Ascending aorta (tissue), 2 donors: ENCODE results near the gene MARCHF3. TPM values are rescaled to one million over a fixed set of nuclear protein-coding genes. Genes with fewer than 3 reads are reported as not detected.

Experiments
- DNase-seq, 2 donors: peaks; one replicate each; pipeline ENCODE4 v3.0.0-alpha.2; 2019; ENCODE audit warnings: low spot score in 2 of 2
- H3K27ac ChIP-seq, 2 donors: fragments of 200-600 bp; sonication (generic); one replicate each; pipeline ENCODE4 v1.5.1; 2016 to 2017; ENCODE audit warnings: mild to moderate bottlenecking in 1 of 2
- H3K27me3 ChIP-seq: fragments of 200-600 bp; sonication (generic); one replicate; pipeline ENCODE4 v1.5.1; 2017
- H3K36me3 ChIP-seq, 2 donors: fragments of 200-600 bp; sonication (generic); one replicate each; pipeline ENCODE4 v1.5.1; 2016
- H3K4me1 ChIP-seq, 2 donors: fragments of 200-600 bp; sonication (generic); one replicate each; pipeline ENCODE4 v1.5.1; 2016 to 2017; ENCODE audit warnings: mild to moderate bottlenecking in 1 of 2
- H3K4me3 ChIP-seq, 2 donors: fragments of 200-600 bp; sonication (generic); one replicate each; pipeline ENCODE4 v1.5.1; 2016 to 2017; ENCODE audit warnings: mild to moderate bottlenecking in 1 of 2
- H3K9me3 ChIP-seq, 2 donors: fragments of 200-600 bp; sonication (generic); one replicate each; pipeline ENCODE4 v1.5.1; 2016
- intact Hi-C: fragments of 100-400 bp; cut with DNase I; formaldehyde crosslinking; loops from one replicate; pipeline ENCODE4 v1.15.1; 2023
- total RNA-seq: library from RNA; depleted of rRNA; stranded (reverse); fragments of >200 nt; gene quantifications from one replicate; pipeline ENCODE4 v1.1.0, GENCODE V29; 2016
- TF ChIP-seq, protein P1 (sequence below), 3 experiments: fragments of 200-600 bp in 2 of 3; fragments of 450-650 bp in 1 of 3; sonication (generic) in 2 of 3; IDR thresholded peaks; one replicate each; pipeline ENCODE4 v1.5.1; 2016 to 2019; ENCODE audit warnings: antibody characterized with exemption in 3 of 3, mild to moderate bottlenecking in 1 of 3, moderate library complexity in 1 of 3

The MARCHF3 gene
- total RNA-seq, 1 donor from 2014 or later, result 22.6 TPM

DNA sequence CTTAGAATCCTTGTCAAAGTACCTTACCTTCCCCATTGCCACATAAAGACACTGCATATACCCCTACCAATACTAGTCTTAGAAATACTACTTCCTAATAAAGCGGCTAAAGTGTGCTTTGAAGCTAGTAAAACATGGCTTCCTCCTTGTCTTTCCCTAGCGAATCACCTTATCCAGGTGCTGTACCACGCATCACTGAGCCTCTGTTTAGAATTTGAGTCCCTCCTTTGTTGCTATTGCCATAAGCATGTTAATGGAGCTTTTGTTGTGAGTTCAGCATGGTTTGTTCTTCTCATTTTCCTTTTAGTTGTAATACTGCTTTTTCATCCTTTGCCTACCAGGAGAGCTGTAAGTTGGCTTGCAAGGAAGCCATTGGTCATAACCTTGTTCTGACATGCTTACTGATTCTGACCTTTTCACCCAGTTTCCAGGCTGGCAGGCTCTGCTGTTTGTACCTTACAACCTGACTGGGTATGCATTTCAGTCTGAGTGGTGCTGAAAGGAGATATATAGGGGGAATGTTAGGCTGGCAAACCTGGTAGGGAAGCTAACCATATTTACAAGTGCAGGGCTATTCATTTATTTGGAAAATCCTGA lies 203.6 kb downstream of the MARCHF3 start:
- TF ChIP-seq, protein P1, sequence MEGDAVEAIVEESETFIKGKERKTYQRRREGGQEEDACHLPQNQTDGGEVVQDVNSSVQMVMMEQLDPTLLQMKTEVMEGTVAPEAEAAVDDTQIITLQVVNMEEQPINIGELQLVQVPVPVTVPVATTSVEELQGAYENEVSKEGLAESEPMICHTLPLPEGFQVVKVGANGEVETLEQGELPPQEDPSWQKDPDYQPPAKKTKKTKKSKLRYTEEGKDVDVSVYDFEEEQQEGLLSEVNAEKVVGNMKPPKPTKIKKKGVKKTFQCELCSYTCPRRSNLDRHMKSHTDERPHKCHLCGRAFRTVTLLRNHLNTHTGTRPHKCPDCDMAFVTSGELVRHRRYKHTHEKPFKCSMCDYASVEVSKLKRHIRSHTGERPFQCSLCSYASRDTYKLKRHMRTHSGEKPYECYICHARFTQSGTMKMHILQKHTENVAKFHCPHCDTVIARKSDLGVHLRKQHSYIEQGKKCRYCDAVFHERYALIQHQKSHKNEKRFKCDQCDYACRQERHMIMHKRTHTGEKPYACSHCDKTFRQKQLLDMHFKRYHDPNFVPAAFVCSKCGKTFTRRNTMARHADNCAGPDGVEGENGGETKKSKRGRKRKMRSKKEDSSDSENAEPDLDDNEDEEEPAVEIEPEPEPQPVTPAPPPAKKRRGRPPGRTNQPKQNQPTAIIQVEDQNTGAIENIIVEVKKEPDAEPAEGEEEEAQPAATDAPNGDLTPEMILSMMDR (IDR thresholded peaks at IDR 0.05), result no peak

GRCh38 chr5:126819253-126819652 lies 211.1 kb downstream of the MARCHF3 start:
- Histone ChIP-seq H3K9me3 (no peaks in the 10 kb centered on the region), H3K4me3 (no peak overlapping the region), H3K36me3 (no peaks in the 10 kb centered on the region), H3K4me1 (no peaks in the 10 kb centered on the region), H3K27me3 (no peaks in the 10 kb centered on the region), H3K27ac (no peak overlapping the region)
- TF ChIP-seq, protein P1 (IDR thresholded peaks at IDR 0.05), result no peak
- intact Hi-C loops, result no loop called here
- no peak for DNase-seq

More for the DNA sequence above, 203.6 kb downstream of the MARCHF3 start:
- H3K36me3 ChIP-seq, result peaks cover 0 to 9% of the 10 kb centered on the region in 2 donors
- H3K27me3 ChIP-seq, result no peaks in the 10 kb centered on the region
- no peak overlapping the region for H3K27ac ChIP-seq
- no peaks in the 10 kb centered on the region for H3K9me3 ChIP-seq
- no peak overlapping the region for H3K4me3 ChIP-seq
- no peak for DNase-seq
- intact Hi-C loops, result no loop called here
- H3K4me1 ChIP-seq, result no peaks in the 10 kb centered on the region

DNA sequence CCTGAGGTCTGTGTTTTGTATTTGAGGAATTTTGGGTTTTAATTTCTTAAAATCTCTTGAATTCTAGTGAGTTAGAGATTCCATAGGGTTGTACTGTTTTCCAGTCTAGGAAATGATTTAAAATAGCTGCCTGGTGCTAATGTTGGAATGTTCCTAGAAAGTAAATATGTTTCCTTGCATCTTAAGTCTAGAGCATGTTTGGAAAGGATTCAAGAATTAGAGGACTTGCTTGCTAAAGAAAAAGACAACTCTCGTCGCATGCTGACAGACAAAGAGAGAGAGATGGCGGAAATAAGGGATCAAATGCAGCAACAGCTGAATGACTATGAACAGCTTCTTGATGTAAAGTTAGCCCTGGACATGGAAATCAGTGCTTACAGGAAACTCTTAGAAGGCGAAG lies 211.6 kb downstream of the MARCHF3 start:
- H3K27me3 ChIP-seq, result no peaks in the 10 kb centered on the region
- no peaks in the 10 kb centered on the region for H3K36me3 ChIP-seq

More for the DNA sequence above, 211.6 kb downstream of the MARCHF3 start:
- Histone ChIP-seq H3K4me1 (no peaks in the 10 kb centered on the region), H3K27ac (no peak overlapping the region), H3K4me3 (no peak overlapping the region), H3K9me3 (no peaks in the 10 kb centered on the region)
- no peak for DNase-seq
- TF ChIP-seq, protein P1 (IDR thresholded peaks at IDR 0.05), result no peak
- intact Hi-C loops, result no loop called here

Other genes starting within 250 kb of the MARCHF3 start
- not detected for gene C5orf63, start 42.9 kb upstream of the MARCHF3 start, total RNA-seq